G401 (cell line): ENCODE measurements around the gene ERICH6B. TPM values are rescaled to one million over a fixed set of nuclear protein-coding genes. Genes with fewer than 3 reads are reported as not detected.

Experiments
- DNase-seq: peaks from one replicate; pipeline ENCODE4 v3.0.0-alpha.2; 2015; ENCODE audit warnings: low spot score
- in situ Hi-C: cut with HindIII; loops from 2 replicates; pipeline ENCODE4 v1.10.0; 2016; ENCODE audit warnings: low sequenced_read_pairs, mixed read lengths
- total RNA-seq: library from RNA; depleted of rRNA; stranded (reverse); fragments of >200 nt; shearing (Covaris generic); gene quantifications from 2 replicates; pipeline ENCODE4 v1.2.3, GENCODE V29; 2014

Gene ERICH6B
- total RNA-seq, 1 experiment from 2014 or later = not detected

DNA sequence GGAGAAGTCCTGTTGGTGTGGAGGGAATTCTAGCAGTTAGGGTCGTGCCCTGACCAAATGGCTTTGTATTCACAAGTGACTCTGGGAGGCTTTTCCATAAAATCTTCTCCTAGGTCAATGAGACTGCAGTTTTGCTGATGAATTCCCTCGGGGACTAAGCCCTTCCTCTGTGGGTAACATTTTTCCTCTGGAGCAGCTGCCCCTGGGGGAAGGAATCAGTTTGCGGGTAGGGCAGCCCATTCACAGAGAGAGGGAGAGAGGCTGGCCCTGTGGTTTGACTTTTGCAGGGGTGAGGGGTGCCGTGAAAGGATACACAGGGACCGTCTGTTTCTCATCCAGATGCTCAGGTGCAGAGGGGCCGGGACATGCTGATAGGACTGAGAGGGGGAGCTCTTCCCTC, 67.3 kb downstream of the ERICH6B start:
- in situ Hi-C loops = no loop called here
- no peak for DNase-seq

DNA sequence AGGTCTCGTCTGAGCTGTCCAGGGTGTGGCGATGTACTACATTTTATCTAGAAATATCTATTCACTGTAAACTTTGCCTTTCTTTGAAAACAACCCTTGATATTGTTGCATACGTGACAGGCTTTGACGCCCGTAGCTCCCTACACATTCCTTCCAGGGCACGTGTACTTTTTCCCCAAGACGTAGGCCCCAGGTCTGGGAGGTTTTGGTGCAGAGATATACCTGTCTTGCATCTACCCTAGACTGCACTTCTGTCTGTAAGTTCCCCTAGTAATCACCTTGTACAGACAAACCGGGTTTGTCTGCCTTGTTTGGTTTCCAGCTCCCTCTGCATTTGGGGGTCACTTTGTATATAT, 69.2 kb downstream of the ERICH6B start:
- in situ Hi-C loops = no loop called here
- DNase-seq = no peak

DNA sequence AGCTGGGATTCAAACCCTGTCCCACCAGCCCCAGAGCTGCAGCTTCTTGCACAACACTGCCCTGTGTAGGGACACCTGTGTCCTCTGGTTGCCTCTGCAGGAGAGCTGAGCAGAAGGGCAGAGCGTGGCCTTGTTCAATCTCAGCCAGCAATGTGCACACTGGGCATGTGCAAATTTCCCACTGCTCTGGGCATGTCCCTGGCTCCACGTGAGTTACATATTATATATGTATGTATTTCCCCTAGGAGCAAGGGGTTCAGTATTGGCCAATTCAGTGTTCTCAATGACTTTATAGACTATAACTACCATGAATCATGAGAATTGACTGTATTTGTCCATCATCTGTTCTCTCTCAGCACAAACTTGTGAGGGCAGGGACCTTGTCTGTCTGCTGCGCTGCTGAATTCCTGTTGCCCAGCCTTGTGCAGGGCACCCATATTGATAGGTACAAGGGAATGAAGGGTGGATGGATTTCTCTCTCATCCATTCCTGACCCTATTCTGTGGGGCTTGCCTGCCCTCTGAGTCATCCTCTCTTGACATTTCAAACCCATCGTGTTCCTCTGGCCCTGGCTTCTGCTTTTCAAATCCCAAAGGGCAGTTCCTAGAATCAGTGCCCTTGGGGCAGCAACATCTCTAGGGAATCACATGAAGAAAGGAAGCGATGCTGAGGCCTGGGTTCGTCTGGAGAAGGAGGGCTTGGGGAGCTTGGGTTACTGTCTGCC, 69.7 kb downstream of the ERICH6B start:
- in situ Hi-C loops = no loop called here

DNA sequence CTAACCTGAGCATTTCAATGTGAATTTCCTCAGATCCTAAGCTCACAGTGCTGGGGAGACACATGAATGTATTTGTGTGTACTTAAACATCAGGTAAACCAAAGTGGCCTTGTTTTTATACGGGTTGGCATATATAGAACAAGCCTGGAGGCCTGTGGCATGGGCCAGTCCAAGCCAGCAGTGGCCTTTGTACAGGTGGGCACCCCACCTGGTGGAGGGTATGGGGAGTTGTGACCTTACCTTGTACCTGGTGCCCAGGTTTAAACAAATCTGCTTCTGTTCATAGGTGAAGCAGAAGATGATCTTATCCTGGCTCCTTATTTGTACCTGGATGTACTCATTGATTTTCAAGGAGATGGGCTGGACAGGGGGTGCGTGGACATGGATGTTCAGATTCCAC, 71.0 kb downstream of the ERICH6B start:
- in situ Hi-C loops = no loop called here
- DNase-seq = no peak

More for the DNA sequence above, 69.7 kb downstream of the ERICH6B start:
- no peak for DNase-seq

DNA sequence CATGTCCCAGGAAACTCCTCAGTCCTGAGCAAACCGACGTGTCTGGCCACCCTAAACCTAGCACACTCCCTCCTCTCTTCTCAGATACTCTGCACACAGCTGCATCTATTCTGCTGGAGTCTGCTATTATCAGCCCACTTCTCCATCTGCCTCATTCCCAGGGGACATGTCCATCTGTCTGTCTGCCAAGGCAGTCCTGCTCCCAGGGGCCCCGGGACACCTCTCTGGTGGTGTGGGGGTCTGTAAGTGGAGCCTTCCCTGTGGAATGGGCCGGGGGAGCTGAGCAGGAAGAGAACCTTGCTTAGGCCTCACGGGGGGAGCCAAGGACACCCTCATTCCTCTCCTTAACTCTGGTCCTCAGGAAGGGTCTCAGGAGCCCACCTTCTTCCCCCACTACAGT, 72.7 kb downstream of the ERICH6B start:
- in situ Hi-C loops = no loop called here
- no peak for DNase-seq

DNA sequence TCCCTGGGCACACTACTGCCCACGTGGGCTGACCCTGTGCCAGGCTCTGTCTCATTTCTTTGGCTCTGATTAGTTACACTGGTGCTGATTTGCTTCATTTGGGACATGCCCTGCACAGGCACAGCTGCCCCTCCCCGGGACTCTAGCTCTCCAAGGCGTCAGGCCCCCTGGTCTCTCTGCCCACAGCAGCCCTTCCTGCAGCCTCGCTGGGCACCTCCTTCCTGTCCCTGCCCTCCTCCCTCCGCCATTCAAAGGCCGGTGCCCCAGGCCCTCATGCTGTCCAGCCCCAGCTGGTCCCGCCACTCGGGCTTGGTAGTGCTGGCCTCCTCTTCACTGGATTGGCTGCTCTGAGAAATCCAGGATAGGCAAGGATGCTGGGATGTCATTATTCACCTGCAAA, 73.1 kb downstream of the ERICH6B start:
- in situ Hi-C loops = no loop called here
- DNase-seq = no peak

DNA sequence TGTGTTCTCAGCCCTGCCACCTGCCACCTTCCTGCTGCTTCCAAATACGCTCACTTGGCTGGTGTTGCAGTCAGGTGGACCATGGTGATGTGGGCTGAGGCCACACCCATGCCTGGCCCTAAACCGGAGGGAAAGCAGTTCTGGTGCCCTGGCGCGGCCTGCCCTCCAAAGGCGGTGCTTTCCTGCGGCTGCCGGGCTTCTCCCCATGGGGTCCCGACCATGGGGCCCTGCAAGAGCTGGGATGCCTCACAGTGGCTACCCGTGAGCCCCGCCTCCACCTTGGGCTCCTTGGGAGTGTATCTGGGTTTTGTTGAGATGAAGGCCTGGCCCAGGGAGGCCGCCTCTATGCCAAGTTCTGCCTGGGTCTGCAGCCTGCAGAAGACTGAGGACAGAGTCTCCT, 73.7 kb downstream of the ERICH6B start:
- no peak for DNase-seq
- in situ Hi-C loops = no loop called here

DNA sequence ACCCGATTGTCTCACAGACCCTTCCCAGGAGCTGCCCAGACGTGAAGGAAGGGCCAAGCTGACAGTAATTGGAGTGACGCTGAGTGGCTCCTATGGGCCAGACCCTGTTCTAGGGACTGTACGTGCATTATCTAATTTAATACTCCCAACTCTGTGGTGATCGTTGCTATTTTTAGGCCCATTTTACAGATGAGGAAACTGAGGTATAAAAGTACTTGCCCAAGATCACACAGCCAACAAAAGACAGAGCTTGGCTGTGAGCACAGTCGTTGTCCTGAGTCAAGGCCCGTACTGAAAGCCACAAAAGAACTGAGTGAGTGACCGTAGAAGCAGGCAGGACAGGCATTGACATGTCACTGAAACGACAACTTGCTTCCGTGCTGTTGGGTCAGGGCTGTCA, 74.7 kb downstream of the ERICH6B start:
- no peak for DNase-seq
- in situ Hi-C loops = no loop called here

DNA sequence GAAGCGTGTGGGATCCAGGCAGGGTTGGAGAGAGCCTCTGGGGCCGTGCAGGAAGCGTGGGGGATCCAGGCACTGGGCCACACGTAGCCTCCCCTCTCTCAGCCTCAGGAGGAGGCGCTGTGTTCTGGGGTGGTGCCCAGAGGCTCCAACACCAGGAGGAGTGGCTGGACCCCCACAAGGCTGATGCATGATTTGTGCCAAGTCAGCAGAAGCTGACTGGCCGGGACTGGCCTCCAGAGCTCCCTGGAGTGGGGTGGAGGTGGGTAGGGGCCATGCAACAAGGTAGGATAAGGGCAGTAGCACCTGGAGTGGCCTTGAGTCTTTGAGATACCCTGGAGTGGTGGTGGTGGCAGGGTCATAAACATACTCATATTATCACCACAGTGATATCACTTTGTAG, 75.3 kb downstream of the ERICH6B start:
- in situ Hi-C loops = no loop called here
- no peak for DNase-seq

DNA sequence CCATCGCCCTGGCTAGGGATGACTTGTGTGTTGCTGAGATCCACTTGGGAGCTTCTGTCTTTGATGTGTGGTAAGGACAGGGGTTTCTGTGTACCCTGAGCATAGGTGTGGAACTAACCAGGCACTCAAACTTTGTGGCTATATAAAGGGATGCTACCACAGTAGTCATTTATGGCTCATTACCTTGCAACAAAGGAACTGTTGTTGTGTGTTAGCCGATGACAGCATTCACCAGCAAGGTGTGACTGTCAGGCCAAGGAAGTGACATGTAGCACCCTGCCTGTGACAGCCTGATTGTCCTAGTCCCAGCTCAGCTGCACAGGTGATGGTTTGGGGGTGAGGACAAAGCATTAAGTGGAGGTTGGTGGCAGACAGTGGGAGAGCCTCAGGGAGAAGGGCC, 77.2 kb downstream of the ERICH6B start:
- in situ Hi-C loops = no loop called here
- no peak for DNase-seq

DNA sequence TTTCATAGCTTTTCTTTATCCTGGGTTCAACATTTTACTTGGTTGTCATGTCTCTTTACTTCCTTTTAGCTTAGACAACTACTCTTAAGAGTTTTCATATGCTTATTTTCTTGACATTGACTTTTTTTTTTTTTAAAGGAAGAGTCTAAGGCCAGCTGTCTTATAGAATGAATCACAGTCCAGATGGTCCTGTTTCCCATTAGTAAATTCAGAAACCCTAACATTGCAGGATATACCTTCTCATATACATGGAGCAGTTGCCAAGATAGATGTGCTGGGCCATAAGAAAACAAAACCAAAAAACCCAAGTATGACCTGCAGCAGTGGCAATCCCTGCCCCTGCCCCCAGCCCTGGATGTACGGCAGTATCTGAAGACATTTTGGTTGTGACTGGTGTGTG, 78.0 kb downstream of the ERICH6B start:
- no peak for DNase-seq
- in situ Hi-C loops = no loop called here

DNA sequence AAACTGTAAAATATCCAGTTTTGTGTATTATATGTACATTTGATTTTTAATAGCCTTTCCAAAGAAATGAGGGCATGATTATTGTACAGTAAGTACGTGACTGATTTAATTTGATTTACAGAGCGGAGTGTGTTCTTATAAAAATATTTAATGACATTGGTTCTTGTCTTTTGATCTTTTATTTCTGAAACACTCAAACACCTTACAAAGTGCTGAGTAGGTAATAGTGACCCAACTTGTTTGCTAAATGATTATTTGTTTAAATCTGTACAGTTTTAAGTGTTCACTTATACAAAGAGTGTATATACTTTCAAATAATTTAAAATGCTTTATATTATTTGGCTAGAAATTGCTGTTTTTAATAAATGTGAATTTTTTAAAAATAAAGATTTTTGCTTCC, 79.3 kb downstream of the ERICH6B start:
- in situ Hi-C loops = no loop called here
- DNase-seq = no peak

DNA sequence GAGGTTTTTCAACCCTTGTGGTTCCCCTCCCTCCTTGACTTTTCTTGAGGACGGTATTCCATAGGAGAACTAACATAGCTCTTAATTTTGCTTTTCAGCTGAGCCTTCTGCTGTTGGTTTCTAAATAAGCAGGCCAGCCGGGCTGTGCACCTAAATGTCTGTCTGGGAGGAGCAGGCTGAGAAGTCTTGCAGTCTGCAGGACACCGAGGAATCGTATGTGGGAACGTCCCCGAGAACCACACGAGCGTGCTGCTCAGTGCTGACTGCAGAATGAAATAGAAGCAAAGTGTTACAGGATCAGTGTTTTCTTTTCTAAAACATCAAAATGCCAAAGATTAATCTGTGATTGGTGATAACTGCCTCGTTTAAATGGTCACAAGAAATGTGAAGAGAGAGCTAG, 80.9 kb downstream of the ERICH6B start:
- DNase-seq = no peak
- in situ Hi-C loops = no loop called here

DNA sequence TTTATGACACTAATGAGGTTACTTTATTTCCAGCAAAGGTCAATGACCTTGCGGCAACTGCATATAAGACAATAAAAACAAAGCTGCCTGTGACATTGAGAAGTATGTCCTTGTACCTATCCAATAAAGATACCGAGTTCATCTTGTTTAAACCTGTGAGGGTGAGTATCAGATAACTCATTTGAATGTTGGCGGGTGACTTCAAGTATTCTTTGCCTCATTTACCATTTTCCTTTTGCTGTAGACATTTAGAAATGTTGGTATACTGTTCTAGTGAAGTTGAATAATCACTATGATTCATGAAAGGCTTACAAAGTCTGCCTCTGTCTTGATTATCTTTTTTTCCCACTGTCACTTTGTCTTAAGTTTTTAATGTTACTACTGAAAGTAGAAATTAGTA, 85.8 kb downstream of the ERICH6B start:
- in situ Hi-C loops = no loop called here
- DNase-seq = no peak

DNA sequence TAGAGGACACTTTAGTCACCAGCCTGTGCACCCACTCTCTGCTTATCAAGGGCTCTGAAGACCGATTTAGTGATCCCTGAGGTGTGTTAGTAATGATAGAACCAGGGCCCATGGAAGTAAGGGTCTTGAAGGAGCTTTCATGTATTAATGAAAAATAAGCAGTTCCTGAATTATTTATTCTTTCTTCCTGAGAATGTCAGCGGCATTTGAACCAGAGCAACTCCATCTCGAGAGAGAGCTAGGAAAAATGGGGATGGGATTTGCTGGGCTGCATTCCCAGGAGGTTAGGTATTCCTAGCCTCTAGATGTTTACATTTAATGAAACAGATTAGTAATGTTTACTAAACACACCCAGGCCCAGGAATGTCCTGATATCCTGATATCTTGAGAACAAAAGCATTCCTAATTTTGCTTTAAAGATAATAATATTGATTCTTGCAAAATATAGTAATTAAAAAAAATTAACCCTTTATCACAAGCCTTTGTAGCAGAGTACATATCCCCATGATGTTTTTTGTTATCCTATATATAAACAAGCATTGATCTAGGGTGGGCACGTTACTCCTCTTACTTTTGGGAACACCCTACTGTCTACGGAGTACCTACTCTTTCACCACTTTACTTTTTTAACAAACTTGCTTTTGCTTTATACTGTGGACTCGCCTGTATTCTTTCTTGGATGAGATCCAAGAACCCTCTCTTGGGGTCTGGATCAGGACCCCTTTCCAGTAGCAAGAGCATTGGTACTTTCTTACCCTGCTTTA, 87.7 kb downstream of the ERICH6B start:
- no peak for DNase-seq
- in situ Hi-C loops = no loop called here

DNA sequence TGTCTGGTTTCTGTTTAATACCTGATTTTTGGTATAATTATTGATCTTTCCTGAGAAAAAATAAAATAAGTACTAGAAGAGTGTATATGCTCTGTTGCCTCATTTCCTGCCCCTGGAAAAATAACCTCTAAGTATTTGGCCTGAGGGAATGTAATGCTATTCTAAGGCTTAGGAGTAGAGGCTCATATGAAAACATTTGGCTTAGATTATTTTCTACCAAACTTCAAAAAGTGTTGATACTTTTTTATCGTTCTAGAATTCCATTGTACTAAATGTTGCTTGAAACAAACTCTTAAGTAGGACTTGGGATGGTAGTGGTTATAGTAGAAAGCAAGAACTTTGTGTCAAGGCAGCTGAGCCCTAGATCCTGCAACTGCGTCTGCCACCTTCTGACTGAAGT, 93.0 kb downstream of the ERICH6B start:
- in situ Hi-C loops = no loop called here
- no peak for DNase-seq

DNA sequence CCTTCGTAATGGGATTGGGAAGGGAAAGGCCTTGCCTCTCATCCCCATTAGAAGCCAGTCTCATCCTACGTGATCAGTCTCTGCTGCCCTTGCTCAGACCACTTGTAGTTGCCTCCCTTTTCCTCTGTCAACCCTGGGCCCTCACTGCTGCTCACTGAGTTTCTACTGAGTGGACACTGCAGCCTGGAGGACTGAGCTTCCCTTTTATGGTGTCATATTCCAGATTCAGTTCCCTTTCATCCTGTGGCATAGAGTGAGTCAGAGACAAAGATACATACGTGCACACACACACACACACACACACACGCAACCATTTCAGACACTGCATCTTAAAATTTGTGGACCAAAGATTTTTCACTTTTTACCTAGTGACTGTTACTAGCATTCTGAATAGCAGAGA, 94.2 kb downstream of the ERICH6B start:
- no peak for DNase-seq
- in situ Hi-C loops = no loop called here

DNA sequence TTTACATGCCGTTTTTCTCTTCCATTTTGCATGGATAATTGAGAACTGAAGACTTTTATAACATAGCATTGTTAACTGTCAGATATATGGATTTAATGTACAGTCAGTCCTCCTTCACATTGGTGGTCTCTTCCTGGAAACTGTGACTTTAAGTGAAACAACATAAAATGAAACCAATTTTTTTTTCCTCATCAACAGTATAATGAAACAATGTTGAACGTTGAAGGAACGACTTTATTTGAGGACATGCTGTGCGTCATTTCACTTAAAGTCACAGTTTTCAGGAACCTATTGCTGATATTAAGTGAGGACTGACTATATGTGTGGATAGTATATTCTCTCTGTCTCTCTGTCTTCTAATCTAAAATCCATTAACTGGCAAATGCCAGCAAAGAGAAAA, 96.0 kb downstream of the ERICH6B start:
- DNase-seq = no peak
- in situ Hi-C loops = no loop called here

DNA sequence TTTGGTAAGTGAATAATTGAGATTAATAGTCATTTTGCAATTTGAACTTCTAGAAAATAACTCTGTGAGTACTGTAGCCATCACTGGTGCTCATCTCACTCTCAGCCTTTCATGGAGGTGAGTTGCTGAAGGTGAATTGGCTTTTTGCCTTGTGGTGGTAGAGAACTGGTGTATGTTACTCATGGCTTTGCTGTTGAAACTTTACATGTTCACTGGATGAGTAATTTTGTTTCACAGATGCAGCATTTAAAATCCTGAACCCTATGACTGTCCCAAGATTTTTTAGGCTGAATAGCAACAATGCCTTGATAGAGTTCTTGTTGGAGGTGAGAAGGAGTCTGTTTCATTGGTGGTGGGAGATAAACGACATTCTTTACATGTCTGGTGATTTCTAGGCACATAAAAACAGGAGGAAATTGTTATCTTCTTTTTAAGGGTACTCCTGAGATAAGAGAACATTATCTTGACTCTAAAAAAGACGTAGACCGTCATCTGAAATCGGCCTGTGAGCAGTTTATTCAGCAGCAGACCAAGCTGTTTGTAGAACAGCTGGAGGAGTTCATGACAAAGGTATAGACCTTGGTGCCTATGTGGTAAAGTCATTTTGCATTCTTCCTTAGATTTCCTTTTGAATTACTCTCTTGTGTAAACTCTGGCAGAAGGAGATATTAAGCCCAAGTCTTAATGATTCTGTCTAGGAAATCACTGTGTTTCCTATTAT, 96.9 kb downstream of the ERICH6B start:
- in situ Hi-C loops = no loop called here

DNA sequence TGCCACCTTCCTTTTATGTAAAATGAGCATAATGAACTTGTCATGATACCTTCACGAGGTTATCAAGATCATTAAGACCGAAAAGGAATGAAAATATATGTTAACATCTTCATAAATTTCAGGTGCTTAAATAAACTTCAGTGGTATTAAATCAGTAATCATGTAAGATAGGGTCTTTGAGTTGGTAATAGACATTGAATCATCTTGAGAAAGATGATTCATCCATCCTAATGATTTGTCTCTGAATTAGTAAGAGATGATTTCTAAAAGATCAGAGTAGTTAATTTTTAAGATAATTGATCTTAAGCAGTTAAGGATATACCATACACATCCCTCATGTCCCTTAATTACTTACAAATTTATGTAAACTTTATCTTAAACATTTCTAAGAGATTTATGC, 98.8 kb downstream of the ERICH6B start:
- DNase-seq = no peak
- in situ Hi-C loops = no loop called here

More for the DNA sequence above, 96.9 kb downstream of the ERICH6B start:
- DNase-seq = no peak
